ENCODE results near the gene SCNN1A.

SCNN1A gene

DNA sequence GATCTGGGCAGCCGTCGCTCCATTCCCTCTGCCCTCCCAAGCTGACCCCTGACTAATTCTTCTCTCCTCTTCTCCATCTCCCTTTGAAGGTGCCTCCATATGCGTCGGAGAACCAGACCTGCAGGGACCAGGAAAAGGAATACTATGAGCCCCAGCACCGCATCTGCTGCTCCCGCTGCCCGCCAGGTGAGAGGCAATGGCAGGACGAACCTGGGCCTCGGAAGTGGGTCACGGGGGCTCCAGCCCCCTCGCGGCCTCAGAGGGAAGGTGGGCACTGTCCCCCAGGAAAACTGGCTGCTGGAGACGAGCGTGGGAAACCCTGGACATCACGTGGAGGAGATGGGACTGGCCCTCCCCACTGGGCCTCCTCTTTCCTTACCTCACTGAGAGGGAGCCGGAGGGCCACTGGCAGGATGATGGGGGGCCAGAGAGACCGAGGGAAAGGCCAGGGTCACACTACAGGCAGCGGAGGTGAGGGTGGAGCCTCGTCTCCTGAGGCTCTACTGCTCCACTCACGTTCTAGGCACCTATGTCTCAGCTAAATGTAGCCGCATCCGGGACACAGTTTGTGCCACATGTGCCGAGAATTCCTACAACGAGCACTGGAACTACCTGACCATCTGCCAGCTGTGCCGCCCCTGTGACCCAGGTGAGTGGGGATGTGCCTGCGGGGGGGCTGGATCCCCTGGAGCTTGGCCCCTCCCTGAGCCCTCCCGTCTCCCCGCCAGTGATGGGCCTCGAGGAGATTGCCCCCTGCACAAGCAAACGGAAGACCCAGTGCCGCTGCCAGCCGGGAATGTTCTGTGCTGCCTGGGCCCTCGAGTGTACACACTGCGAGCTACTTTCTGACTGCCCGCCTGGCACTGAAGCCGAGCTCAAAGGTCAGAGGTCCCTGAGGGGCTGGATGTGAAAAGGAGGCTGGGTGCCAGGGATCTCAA, 9.4 kb upstream of the SCNN1A start:
- Histone ChIP-seq H3K4me3 (ENCODE audit: low read length in 2 of 2) (peak overlapping the region; percentile 90 to 92), H3K4me1 (ENCODE audit: control insufficient read depth, insufficient read depth, low read length) (peaks cover 48% of the 10 kb centered on the region), H3K27me3 (ENCODE audit: control insufficient read depth in 1 of 2, insufficient read depth in 2 of 2, low read length in 2 of 2) (no peaks in the 10 kb centered on the region), H3K36me3 (ENCODE audit: control insufficient read depth in 2 of 2, insufficient read depth in 2 of 2, low read length in 2 of 2) (peaks cover 32 to 33% of the 10 kb centered on the region in 2 donors), H3K9ac (ENCODE audit: low read length in 2 of 2) (peak overlapping the region; percentile 94 to 95), H3K9me3 (ENCODE audit: control insufficient read depth in 2 of 2, low read length in 2 of 2) (no peaks in the 10 kb centered on the region), H3K27ac (ENCODE audit: low read length) (peak overlapping the region; percentile 94)

DNA sequence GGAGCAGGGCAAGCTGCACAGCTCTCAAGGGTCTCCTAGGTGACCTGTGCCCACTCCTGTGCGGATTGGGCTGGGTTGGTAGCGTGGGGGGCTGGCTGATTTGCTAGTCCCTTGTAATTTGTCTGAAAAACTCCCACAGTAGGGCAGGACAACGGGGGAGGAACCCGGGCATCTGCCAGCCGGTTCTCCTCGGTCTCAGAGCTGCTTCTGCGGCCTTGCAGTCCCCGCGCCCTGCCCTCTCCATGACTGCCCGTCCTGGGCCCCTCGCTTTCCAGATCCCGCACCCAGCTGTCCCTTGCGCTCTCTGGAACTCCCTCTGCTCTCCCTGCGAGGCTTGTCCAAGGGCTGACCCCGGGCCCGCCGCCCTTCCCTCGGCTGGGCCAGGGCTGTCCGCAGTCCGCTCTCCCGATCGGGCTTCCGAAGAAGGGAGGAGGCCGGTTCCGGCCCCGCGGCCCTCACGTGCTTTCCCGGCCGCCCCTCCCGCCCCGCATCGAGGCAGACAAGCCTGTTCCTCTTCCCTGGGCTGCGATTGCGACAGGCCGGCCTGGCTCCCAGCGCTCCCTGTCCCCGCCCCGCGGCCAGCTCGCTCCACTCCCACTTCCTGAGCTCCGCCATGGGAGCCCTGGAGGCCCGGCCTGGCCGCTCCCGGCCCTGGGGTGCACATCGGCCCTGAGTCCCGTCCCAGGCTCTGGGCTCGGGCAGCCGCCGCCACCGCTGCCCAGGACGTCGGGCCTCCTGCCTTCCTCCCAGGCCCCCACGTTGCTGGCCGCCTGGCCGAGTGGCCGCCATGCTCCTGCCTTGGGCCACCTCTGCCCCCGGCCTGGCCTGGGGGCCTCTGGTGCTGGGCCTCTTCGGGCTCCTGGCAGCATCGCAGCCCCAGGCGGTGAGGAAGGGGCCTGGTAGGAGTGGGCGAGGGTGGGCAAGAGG, 8.5 kb upstream of the SCNN1A start, which contains the start of gene LTBR:
LTBR (plus strand) TSS at position 591 of the 927 bp plus-strand sequence; CDS start at position 788, 197 bp downstream.
- Histone ChIP-seq H3K27ac (ENCODE audit: low read length) (peak within 1 kb of the TSS; percentile 94), H3K9ac (ENCODE audit: low read length in 2 of 2) (peak within 1 kb of the TSS; percentile 94 to 95), H3K4me1 (ENCODE audit: control insufficient read depth, insufficient read depth, low read length) (peaks cover 53% of the 10 kb centered on the region)

GRCh38 chr12:6382982-6383381, 7.6 kb upstream of the SCNN1A start:
- Histone ChIP-seq H3K9me3 (ENCODE audit: control insufficient read depth in 2 of 2, low read length in 2 of 2) (no peaks in the 10 kb centered on the region), H3K36me3 (ENCODE audit: control insufficient read depth in 2 of 2, insufficient read depth in 2 of 2, low read length in 2 of 2) (peaks cover 21% of the 10 kb centered on the region in 2 donors), H3K27me3 (ENCODE audit: control insufficient read depth in 1 of 2, insufficient read depth in 2 of 2, low read length in 2 of 2) (no peaks in the 10 kb centered on the region), H3K4me3 (ENCODE audit: low read length in 2 of 2) (peak overlapping the region; percentile 27 to 90), H3K9ac (ENCODE audit: low read length in 2 of 2) (peak overlapping the region; percentile 89 to 95), H3K27ac (ENCODE audit: low read length) (peak overlapping the region; percentile 94), H3K4me1 (ENCODE audit: control insufficient read depth, insufficient read depth, low read length) (peaks cover 54% of the 10 kb centered on the region)

More for the DNA sequence above, 8.5 kb upstream of the SCNN1A start, which contains the start of gene LTBR:
- Histone ChIP-seq H3K9me3 (ENCODE audit: control insufficient read depth in 2 of 2, low read length in 2 of 2) (no peaks in the 10 kb centered on the region), H3K36me3 (ENCODE audit: control insufficient read depth in 2 of 2, insufficient read depth in 2 of 2, low read length in 2 of 2) (peaks cover 28 to 29% of the 10 kb centered on the region in 2 donors), H3K4me3 (ENCODE audit: low read length in 2 of 2) (peak within 1 kb of the TSS; percentile 90 to 92), H3K27me3 (ENCODE audit: control insufficient read depth in 1 of 2, insufficient read depth in 2 of 2, low read length in 2 of 2) (no peaks in the 10 kb centered on the region)

GRCh38 chr12:6382371-6382770, 7.0 kb upstream of the SCNN1A start:
- H3K9me3 ChIP-seq (ENCODE audit: control insufficient read depth in 2 of 2, low read length in 2 of 2): no peaks in the 10 kb centered on the region
- H3K4me1 ChIP-seq (ENCODE audit: control insufficient read depth, insufficient read depth, low read length): peaks cover 57% of the 10 kb centered on the region
- H3K4me3 ChIP-seq (ENCODE audit: low read length in 2 of 2): no peak overlapping the region
- peak overlapping the region; percentile 94 for H3K27ac ChIP-seq (ENCODE audit: low read length)
- H3K27me3 ChIP-seq (ENCODE audit: control insufficient read depth in 1 of 2, insufficient read depth in 2 of 2, low read length in 2 of 2): no peaks in the 10 kb centered on the region
- H3K36me3 ChIP-seq (ENCODE audit: control insufficient read depth in 2 of 2, insufficient read depth in 2 of 2, low read length in 2 of 2): peaks cover 15% of the 10 kb centered on the region in 2 donors
- H3K9ac ChIP-seq (ENCODE audit: low read length in 2 of 2): peak overlapping the region in 1 of 2 donors; percentile 95

DNA sequence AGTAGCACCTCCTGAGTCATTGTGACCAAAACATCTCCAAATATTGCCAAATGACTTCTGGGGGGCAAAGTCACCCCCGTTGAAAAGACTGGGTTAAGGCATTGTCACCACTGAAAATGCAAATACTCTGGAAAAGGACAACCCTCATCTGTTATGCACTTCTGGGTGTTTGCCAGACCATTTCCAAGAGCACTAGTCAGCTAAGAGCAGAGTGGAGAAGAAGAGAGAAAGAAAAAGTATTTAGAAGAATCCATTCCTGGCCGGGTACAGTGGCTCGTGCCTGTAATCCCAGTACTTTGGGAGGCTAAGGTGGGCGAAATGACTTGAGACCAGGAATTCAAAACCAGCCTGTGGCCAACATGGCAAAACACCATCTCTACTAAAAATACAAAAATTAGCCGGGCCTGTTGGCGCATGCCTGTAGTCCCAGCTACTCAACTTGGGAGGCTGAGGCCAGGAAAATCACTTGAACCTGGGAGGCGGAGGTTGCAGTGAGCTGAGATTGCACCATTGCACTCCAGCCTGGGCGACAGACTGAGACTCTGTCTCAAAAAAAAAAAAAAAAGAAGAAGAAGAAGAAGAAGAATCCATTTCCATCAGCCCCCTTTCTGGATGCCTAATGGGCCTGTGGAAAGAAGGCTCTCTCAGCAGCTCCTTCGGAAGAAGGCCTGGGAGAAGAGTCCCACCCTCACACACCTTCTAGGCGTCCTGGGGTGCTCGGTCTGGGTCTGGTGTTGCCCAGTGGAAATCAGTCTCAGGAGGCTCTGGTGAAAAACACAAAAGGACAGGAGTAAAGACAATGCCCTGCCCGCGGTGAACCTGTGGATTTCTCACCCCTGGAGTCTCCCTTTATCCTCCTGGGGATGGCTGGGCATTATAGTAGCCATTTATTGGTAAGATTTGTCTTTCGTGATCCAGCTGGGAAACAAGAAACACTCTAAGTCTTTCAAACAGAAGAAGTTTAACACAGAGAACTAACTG, 5.1 kb upstream of the SCNN1A start:
- Histone ChIP-seq H3K27ac (ENCODE audit: low read length) (no peak overlapping the region), H3K4me1 (ENCODE audit: control insufficient read depth, insufficient read depth, low read length) (peaks cover 63% of the 10 kb centered on the region)

GRCh38 chr12:6378709-6379472, 3.5 kb upstream of the SCNN1A start:
- Histone ChIP-seq H3K36me3 (ENCODE audit: control insufficient read depth in 2 of 2, insufficient read depth in 2 of 2, low read length in 2 of 2) (no peaks in the 10 kb centered on the region), H3K9ac (ENCODE audit: low read length in 2 of 2) (no peak overlapping the region), H3K27ac (ENCODE audit: low read length) (no peak overlapping the region), H3K9me3 (ENCODE audit: control insufficient read depth in 2 of 2, low read length in 2 of 2) (no peaks in the 10 kb centered on the region), H3K4me1 (ENCODE audit: control insufficient read depth, insufficient read depth, low read length) (peaks cover 49% of the 10 kb centered on the region), H3K27me3 (ENCODE audit: control insufficient read depth in 1 of 2, insufficient read depth in 2 of 2, low read length in 2 of 2) (no peaks in the 10 kb centered on the region), H3K4me3 (ENCODE audit: low read length in 2 of 2) (no peak overlapping the region)

More for the DNA sequence above, 5.1 kb upstream of the SCNN1A start:
- Histone ChIP-seq H3K36me3 (ENCODE audit: control insufficient read depth in 2 of 2, insufficient read depth in 2 of 2, low read length in 2 of 2) (peaks cover 0 to 3% of the 10 kb centered on the region in 2 donors), H3K27me3 (ENCODE audit: control insufficient read depth in 1 of 2, insufficient read depth in 2 of 2, low read length in 2 of 2) (no peaks in the 10 kb centered on the region), H3K4me3 (ENCODE audit: low read length in 2 of 2) (no peak overlapping the region), H3K9me3 (ENCODE audit: control insufficient read depth in 2 of 2, low read length in 2 of 2) (no peaks in the 10 kb centered on the region), H3K9ac (ENCODE audit: low read length in 2 of 2) (no peak overlapping the region)

DNA sequence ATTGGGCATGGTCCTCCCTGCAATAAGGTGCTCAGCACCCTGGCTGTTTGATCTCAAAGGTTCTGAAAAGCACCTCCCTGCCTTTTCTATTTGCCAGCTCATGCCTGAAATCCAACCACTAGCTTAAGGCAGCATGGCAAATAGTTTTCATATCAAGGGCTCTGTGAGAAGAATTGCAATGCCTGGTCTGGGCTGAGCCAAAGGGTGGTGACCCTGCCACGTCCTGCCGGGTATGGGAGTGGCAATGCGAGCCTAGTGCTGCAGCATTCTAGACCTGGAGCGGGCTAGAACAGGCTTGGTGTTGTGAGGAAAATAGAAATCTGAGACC, 2.3 kb upstream of the SCNN1A start:
- H3K9ac ChIP-seq (ENCODE audit: low read length in 2 of 2): peak overlapping the region in 1 of 2 donors; percentile 21
- H3K36me3 ChIP-seq (ENCODE audit: control insufficient read depth in 2 of 2, insufficient read depth in 2 of 2, low read length in 2 of 2): no peaks in the 10 kb centered on the region
- no peak overlapping the region for H3K27ac ChIP-seq (ENCODE audit: low read length)
- peaks cover 38% of the 10 kb centered on the region for H3K4me1 ChIP-seq (ENCODE audit: control insufficient read depth, insufficient read depth, low read length)
- H3K9me3 ChIP-seq (ENCODE audit: control insufficient read depth in 2 of 2, low read length in 2 of 2): no peaks in the 10 kb centered on the region
- no peaks in the 10 kb centered on the region for H3K27me3 ChIP-seq (ENCODE audit: control insufficient read depth in 1 of 2, insufficient read depth in 2 of 2, low read length in 2 of 2)
- H3K4me3 ChIP-seq (ENCODE audit: low read length in 2 of 2): no peak overlapping the region

GRCh38 chr12:6376870-6377666, 1.7 kb upstream of the SCNN1A start:
- Histone ChIP-seq H3K27ac (ENCODE audit: low read length) (peak overlapping the region; percentile 55), H3K4me3 (ENCODE audit: low read length in 2 of 2) (peak overlapping the region in 1 of 2 donors; percentile 22), H3K9ac (ENCODE audit: low read length in 2 of 2) (peak overlapping the region in 1 of 2 donors; percentile 42), H3K27me3 (ENCODE audit: control insufficient read depth in 1 of 2, insufficient read depth in 2 of 2, low read length in 2 of 2) (no peaks in the 10 kb centered on the region), H3K4me1 (ENCODE audit: control insufficient read depth, insufficient read depth, low read length) (peaks cover 36% of the 10 kb centered on the region), H3K9me3 (ENCODE audit: control insufficient read depth in 2 of 2, low read length in 2 of 2) (no peaks in the 10 kb centered on the region), H3K36me3 (ENCODE audit: control insufficient read depth in 2 of 2, insufficient read depth in 2 of 2, low read length in 2 of 2) (no peaks in the 10 kb centered on the region)

Data from stomach smooth muscle (tissue), 2 donors.